Activated CD4-positive, alpha-beta memory T cell treated with anti-CD3 and anti-CD28 coated beads for 36 hours (primary cell): Measurements from ENCODE around the gene ALKBH3. TPM values are rescaled to one million over a fixed set of nuclear protein-coding genes. Genes with fewer than 3 reads are reported as not detected.

Experiments
- CTCF ChIA-PET: fragments of 350-600 bp; sonication (Branson Sonifier 250); formaldehyde crosslinking; loops from one replicate; lab custom pipeline; 2021; ENCODE audit warnings: antibody characterized with exemption, inconsistent platforms; lab: Charles Lee
- POLR2A ChIA-PET: fragments of 350-600 bp; sonication (Branson Sonifier 250); formaldehyde crosslinking; loops from one replicate; lab custom pipeline; 2021; ENCODE audit warnings: antibody characterized with exemption; lab: Charles Lee
- DNase-seq: peaks from one replicate; pipeline ENCODE4 v3.0.0-alpha.2; 2020
- H3K27ac Mint-ChIP-seq: one replicate; pipeline ENCODE4 v1.8.0; 2021; ENCODE audit warnings: mixed read lengths
- H3K27me3 Mint-ChIP-seq: one replicate; pipeline ENCODE4 v1.8.0; 2021; ENCODE audit warnings: mixed read lengths
- H3K36me3 Mint-ChIP-seq: one replicate; pipeline ENCODE4 v1.8.0; 2021; ENCODE audit warnings: mixed read lengths
- H3K4me1 Mint-ChIP-seq: one replicate; pipeline ENCODE4 v1.8.0; 2021; ENCODE audit warnings: low read depth, mixed read lengths
- H3K4me3 Mint-ChIP-seq: one replicate; pipeline ENCODE4 v1.8.0; 2021; ENCODE audit warnings: mild to moderate bottlenecking, mixed read lengths
- H3K9me3 Mint-ChIP-seq: one replicate; pipeline ENCODE4 v1.8.0; 2021; ENCODE audit warnings: mixed read lengths
- intact Hi-C: fragments of 100-400 bp; cut with micrococcal nuclease; formaldehyde crosslinking; loops from one replicate; pipeline ENCODE4 v1.15.1; 2023
- total RNA-seq, 2 experiments: library from RNA; stranded (reverse); gene quantifications; one replicate each; pipeline ENCODE4 v1.2.3, GENCODE V29; 2021

ALKBH3 gene
- total RNA-seq, 2 experiments from 2014 or later = 32.1 to 35.8 TPM

GRCh38 chr11:43943931-43944751 lies 63.5 kb downstream of the ALKBH3 start:
- POLR2A ChIA-PET = no interaction called here
- Mint-ChIP-seq H3K27me3 (peaks cover 59% of the 10 kb centered on the region), H3K4me1 (peaks cover 17% of the 10 kb centered on the region), H3K4me3 (peak overlapping the region; percentile 45), H3K27ac (no peak overlapping the region), H3K9me3 (no peaks in the 10 kb centered on the region), H3K36me3 (no peaks in the 10 kb centered on the region)
- peak; percentile 66 for DNase-seq
- intact Hi-C loops = loop anchor here (1.0 to 10.0 kb wide), 3 partner anchors 54 to 121 kb away; partner anchors contain the start of gene ACCS
- CTCF ChIA-PET = interaction anchor here (0.9 to 5.4 kb wide), 13 partner anchors 11 to 150 kb away, joined by 3 to 55 read pairs (median 3); partner anchors contain the start of gene ALKBH3

GRCh38 chr11:43944761-43945311 lies 64.2 kb downstream of the ALKBH3 start:
- Mint-ChIP-seq H3K27ac (no peak overlapping the region), H3K9me3 (no peaks in the 10 kb centered on the region), H3K4me3 (peak overlapping the region; percentile 41), H3K36me3 (no peaks in the 10 kb centered on the region), H3K4me1 (peaks cover 17% of the 10 kb centered on the region), H3K27me3 (peaks cover 60% of the 10 kb centered on the region)
- peak; percentile 82 for DNase-seq
- POLR2A ChIA-PET = no interaction called here
- intact Hi-C loops = loop anchor here (1.0 to 10.0 kb wide), 3 partner anchors 55 to 120 kb away; partner anchors contain the start of gene ACCS
- CTCF ChIA-PET = interaction anchor here (0.7 to 5.4 kb wide), 15 partner anchors 16 to 119 kb away, joined by 3 to 55 read pairs (median 3); partner anchors contain the start of gene ALKBH3

- Mint-ChIP-seq H3K4me1 (peaks cover 13% of the 10 kb centered on the region), H3K27ac (no peak overlapping the region), H3K27me3 (peaks cover 51% of the 10 kb centered on the region), H3K36me3 (no peaks in the 10 kb centered on the region), H3K9me3 (no peaks in the 10 kb centered on the region), H3K4me3 (no peak overlapping the region)
- DNase-seq = no peak
- ChIA-PET POLR2A (no interaction called here), CTCF (interaction anchor here (0.7 to 5.4 kb wide), 2 partner anchors 58 to 1366 kb away, joined by 3 to 55 read pairs; no protein-coding TSS in a partner anchor)
- intact Hi-C loops = loop anchor here (10.0 kb wide), 1 partner anchor 118 kb away; the partner anchor contains the start of gene ACCS
These were observed 66.4 kb downstream of the ALKBH3 start for GRCh38 chr11:43947003-43947500.

- peaks cover 59% of the 10 kb centered on the region for H3K27me3 Mint-ChIP-seq
- CTCF ChIA-PET = interaction anchor here (5.4 kb wide), 1 partner anchor 59 kb away, joined by 55 read pairs; no protein-coding TSS in a partner anchor
These were observed 67.2 kb downstream of the ALKBH3 start for GRCh38 chr11:43947815-43948214.

GRCh38 chr11:43948341-43949225 lies 68.0 kb downstream of the ALKBH3 start:
- Mint-ChIP-seq H3K36me3 (no peaks in the 10 kb centered on the region), H3K4me1 (peaks cover 10% of the 10 kb centered on the region), H3K27ac (no peak overlapping the region), H3K9me3 (no peaks in the 10 kb centered on the region), H3K27me3 (peaks cover 58% of the 10 kb centered on the region), H3K4me3 (no peak overlapping the region)
- no peak for DNase-seq
- intact Hi-C loops = loop anchor here (10.0 kb wide), 1 partner anchor 116 kb away; the partner anchor contains the start of gene ACCS
- ChIA-PET CTCF (interaction anchor here (5.4 kb wide), 1 partner anchor 60 kb away, joined by 55 read pairs; no protein-coding TSS in a partner anchor), POLR2A (no interaction called here)

More at GRCh38 chr11:43947815-43948214, 67.2 kb downstream of the ALKBH3 start:
- Mint-ChIP-seq H3K27ac (no peak overlapping the region), H3K36me3 (no peaks in the 10 kb centered on the region), H3K4me1 (peaks cover 13% of the 10 kb centered on the region), H3K4me3 (no peak overlapping the region), H3K9me3 (no peaks in the 10 kb centered on the region)
- intact Hi-C loops = loop anchor here (10.0 kb wide), 1 partner anchor 117 kb away; the partner anchor contains the start of gene ACCS
- no peak for DNase-seq
- POLR2A ChIA-PET = no interaction called here

GRCh38 chr11:43950311-43950855 lies 69.8 kb downstream of the ALKBH3 start:
- H3K27ac Mint-ChIP-seq = no peak overlapping the region
- DNase-seq = no peak
- H3K4me1 Mint-ChIP-seq = no peaks in the 10 kb centered on the region
- no peaks in the 10 kb centered on the region for H3K36me3 Mint-ChIP-seq
- intact Hi-C loops = no loop called here
- H3K27me3 Mint-ChIP-seq = peaks cover 52% of the 10 kb centered on the region
- ChIA-PET CTCF (interaction anchor here (1.0 kb wide), 1 partner anchor 125 kb away, joined by 3 read pairs; no protein-coding TSS in a partner anchor), POLR2A (no interaction called here)
- H3K4me3 Mint-ChIP-seq = no peak overlapping the region
- no peaks in the 10 kb centered on the region for H3K9me3 Mint-ChIP-seq

GRCh38 chr11:43951231-43951630 lies 70.6 kb downstream of the ALKBH3 start:
- H3K36me3 Mint-ChIP-seq = no peaks in the 10 kb centered on the region
- H3K27me3 Mint-ChIP-seq = peaks cover 50% of the 10 kb centered on the region
- CTCF ChIA-PET = interaction anchor here (0.7 kb wide), 1 partner anchor 87 kb away, joined by 3 read pairs; no protein-coding TSS in a partner anchor

GRCh38 chr11:43952020-43952400 lies 71.4 kb downstream of the ALKBH3 start:
- ChIA-PET POLR2A (no interaction called here), CTCF (interaction anchor here (0.7 kb wide), 1 partner anchor 88 kb away, joined by 3 read pairs; no protein-coding TSS in a partner anchor)
- no peaks in the 10 kb centered on the region for H3K4me1 Mint-ChIP-seq
- no peak overlapping the region for H3K27ac Mint-ChIP-seq
- intact Hi-C loops = no loop called here
- no peak for DNase-seq
- H3K4me3 Mint-ChIP-seq = no peak overlapping the region
- H3K9me3 Mint-ChIP-seq = no peaks in the 10 kb centered on the region
- H3K36me3 Mint-ChIP-seq = no peaks in the 10 kb centered on the region
- H3K27me3 Mint-ChIP-seq = peaks cover 42% of the 10 kb centered on the region

More at GRCh38 chr11:43951231-43951630, 70.6 kb downstream of the ALKBH3 start:
- no peaks in the 10 kb centered on the region for H3K4me1 Mint-ChIP-seq
- no peak overlapping the region for H3K27ac Mint-ChIP-seq
- intact Hi-C loops = no loop called here
- no peaks in the 10 kb centered on the region for H3K9me3 Mint-ChIP-seq
- no peak for DNase-seq
- H3K4me3 Mint-ChIP-seq = no peak overlapping the region
- POLR2A ChIA-PET = no interaction called here

- no peaks in the 10 kb centered on the region for H3K9me3 Mint-ChIP-seq
- no peaks in the 10 kb centered on the region for H3K4me1 Mint-ChIP-seq
- H3K4me3 Mint-ChIP-seq = no peak overlapping the region
- H3K27ac Mint-ChIP-seq = no peak overlapping the region
- DNase-seq = no peak
- intact Hi-C loops = no loop called here
- H3K36me3 Mint-ChIP-seq = no peaks in the 10 kb centered on the region
- peaks cover 36% of the 10 kb centered on the region for H3K27me3 Mint-ChIP-seq
- POLR2A ChIA-PET = no interaction called here
- CTCF ChIA-PET = no interaction called here
These were observed 72.0 kb downstream of the ALKBH3 start for GRCh38 chr11:43952401-43953342.

GRCh38 chr11:43953521-43953920 lies 72.9 kb downstream of the ALKBH3 start:
- no peaks in the 10 kb centered on the region for H3K9me3 Mint-ChIP-seq
- no peak for DNase-seq
- no peaks in the 10 kb centered on the region for H3K4me1 Mint-ChIP-seq
- intact Hi-C loops = no loop called here
- H3K4me3 Mint-ChIP-seq = no peak overlapping the region
- H3K27me3 Mint-ChIP-seq = peaks cover 36% of the 10 kb centered on the region
- H3K27ac Mint-ChIP-seq = no peak overlapping the region
- H3K36me3 Mint-ChIP-seq = no peaks in the 10 kb centered on the region
- ChIA-PET POLR2A (no interaction called here), CTCF (no interaction called here)
